KOPT-K1 (cell line): ENCODE measurements around the gene TBC1D14.

Experiments
- H3K27ac ChIP-seq: fragments of 200-600 bp; sonication (generic); 2 replicates; pipeline ENCODE4 v1.5.1; 2016; ENCODE audit warnings: antibody characterized with exemption, mild to moderate bottlenecking, low read depth, low read length; ENCODE audit not compliant: poor library complexity, severe bottlenecking
- H3K36me3 ChIP-seq: fragments of 200-600 bp; sonication (generic); 2 replicates; pipeline ENCODE4 v1.5.1; 2017; ENCODE audit warnings: antibody characterized with exemption, mild to moderate bottlenecking, low read length, moderate library complexity; ENCODE audit not compliant: insufficient read depth
- H3K9me3 ChIP-seq: fragments of 200-600 bp; sonication (generic); 2 replicates; pipeline ENCODE4 v1.5.1; 2017; ENCODE audit warnings: antibody characterized with exemption, low read length, mild to moderate bottlenecking; ENCODE audit not compliant: insufficient read depth, poor library complexity, severe bottlenecking

TBC1D14 gene

DNA sequence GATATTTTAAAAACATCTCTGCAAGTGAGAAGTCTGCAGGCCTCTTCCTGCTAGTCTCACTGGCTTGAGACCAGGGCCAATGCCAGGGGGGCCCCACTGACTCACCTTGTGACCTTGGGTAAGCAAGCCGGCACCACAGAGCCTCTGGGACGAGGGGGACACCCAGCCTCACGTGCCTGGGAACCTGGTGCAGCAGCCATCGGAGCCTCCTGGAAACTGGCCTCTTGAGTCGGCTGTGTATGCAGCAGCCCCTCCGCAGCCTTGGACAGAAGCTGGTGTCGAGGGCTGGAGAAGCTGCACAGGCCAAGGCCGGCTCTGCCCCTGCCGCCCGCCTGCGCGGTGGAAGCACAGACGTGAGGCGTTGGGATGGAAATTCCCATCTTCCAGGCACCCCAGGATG lies 142.3 kb downstream of the TBC1D14 start:
- H3K9me3 ChIP-seq: no peaks in the 10 kb centered on the region
- no peak overlapping the region for H3K27ac ChIP-seq
- H3K36me3 ChIP-seq: peaks cover 46% of the 10 kb centered on the region

- Histone ChIP-seq H3K36me3 (peaks cover 50% of the 10 kb centered on the region), H3K27ac (no peak overlapping the region), H3K9me3 (no peaks in the 10 kb centered on the region)
These were observed 142.7 kb downstream of the TBC1D14 start for GRCh38 chr4:7052313-7052712.

DNA sequence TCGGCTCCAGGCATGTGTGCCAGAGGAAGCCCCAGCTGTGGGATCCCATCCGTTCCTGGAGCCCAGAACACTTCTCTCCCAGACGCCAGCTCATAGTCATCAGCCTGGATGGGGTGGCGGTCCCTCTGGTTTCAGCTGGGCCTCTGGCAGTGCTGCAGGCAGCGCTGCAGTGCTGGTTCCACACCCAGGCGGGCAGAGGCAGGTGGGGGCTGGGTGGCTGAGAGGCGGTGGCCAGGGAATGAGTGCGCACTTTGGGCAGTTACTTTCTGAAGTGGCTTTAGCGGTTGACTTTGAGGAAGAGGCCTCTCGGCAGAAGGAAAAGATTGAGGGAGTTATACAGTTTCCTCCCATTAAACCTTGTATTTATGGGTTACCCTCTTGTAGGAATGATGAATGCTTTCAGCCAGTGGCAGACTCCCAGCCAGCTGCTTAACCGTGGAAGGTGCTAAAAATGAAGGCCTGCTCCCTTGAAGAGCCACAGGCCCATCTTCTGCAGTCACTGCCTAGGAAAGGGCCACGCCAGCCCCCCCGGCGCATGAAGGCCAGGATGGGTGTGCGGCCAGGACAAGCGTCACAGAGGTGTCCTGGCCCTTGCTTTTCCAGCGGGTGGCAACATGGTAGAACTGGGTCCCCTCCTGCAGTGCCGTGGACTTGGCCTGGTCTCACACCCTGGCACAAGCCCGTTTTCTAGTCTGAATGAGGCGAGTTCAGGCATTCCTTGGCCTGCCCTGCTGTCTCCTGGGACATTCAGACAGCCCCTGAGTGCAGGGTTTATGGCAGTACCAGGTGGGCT lies 143.5 kb downstream of the TBC1D14 start:
- Histone ChIP-seq H3K36me3 (peaks cover 57% of the 10 kb centered on the region), H3K9me3 (no peaks in the 10 kb centered on the region), H3K27ac (no peak overlapping the region)

- no peak overlapping the region for H3K27ac ChIP-seq
- no peaks in the 10 kb centered on the region for H3K9me3 ChIP-seq
- H3K36me3 ChIP-seq: peaks cover 69% of the 10 kb centered on the region
These were observed 144.7 kb downstream of the TBC1D14 start for GRCh38 chr4:7054106-7054880.

DNA sequence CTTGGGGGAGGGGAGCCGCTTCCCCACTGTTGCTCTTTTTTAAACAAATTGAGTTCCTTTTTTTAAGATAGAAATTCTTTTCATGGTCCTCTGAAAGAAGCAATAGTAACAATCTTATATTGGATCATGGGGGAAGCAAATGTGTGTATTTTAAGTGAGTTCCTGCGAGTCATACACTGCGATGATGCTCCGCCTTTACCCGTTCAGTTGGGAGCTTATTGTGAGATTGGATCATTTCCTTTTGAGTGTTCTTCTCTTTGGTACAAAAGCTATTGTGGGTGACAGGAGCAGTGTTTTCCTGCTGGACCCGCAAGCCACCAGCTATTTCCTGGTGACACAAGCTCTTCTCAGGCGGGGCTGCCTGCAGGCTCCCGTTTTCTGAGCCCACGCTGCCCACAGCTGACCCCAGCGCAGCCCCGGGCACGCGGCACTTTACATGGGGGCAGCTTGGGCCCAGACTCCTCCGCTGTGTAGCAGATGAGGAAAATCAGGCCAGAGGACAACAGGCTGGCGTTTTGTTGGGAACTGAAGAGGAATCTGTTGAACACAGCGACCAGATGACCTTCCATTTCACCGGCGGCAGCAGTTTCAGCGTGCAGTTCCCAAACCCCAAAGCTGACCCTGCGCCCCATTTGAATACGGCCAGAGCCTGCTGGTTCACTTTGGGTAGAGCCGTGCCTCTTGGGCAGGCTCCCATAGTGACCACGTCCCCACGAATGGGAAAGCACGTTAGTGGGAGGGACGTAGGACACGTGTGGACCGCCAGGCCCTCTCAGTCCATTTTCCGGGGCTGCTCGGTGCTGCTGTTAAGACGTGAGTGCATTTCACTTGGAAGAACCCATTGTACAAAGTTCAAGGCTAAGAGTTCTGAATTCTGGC lies 145.7 kb downstream of the TBC1D14 start:
- no peak overlapping the region for H3K27ac ChIP-seq
- no peaks in the 10 kb centered on the region for H3K9me3 ChIP-seq
- H3K36me3 ChIP-seq: peaks cover 80% of the 10 kb centered on the region

DNA sequence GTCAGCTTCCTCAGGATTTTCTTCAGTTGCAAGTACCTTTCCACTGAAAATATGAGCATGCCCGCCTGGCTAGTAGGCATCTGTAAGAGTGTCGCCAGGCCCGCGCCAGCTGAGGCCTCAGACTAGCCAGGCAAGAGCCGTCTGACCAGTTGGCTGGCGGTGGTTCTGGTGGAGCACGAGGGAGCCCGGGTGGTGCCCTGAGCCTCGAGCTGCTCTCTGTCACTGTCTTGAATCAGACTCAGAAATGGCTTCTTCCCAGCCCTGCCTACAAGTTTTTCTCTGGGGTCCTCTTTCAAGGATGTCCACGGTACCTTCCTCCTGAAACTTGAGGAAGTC lies 146.3 kb downstream of the TBC1D14 start:
- H3K36me3 ChIP-seq: peaks cover 83% of the 10 kb centered on the region
- H3K9me3 ChIP-seq: no peaks in the 10 kb centered on the region
- no peak overlapping the region for H3K27ac ChIP-seq

GRCh38 chr4:7058792-7059191 lies 149.2 kb downstream of the TBC1D14 start:
- no peak overlapping the region for H3K27ac ChIP-seq
- no peaks in the 10 kb centered on the region for H3K9me3 ChIP-seq
- H3K36me3 ChIP-seq: peaks cover 97% of the 10 kb centered on the region

GRCh38 chr4:7059662-7060061 lies 150.0 kb downstream of the TBC1D14 start:
- no peak overlapping the region for H3K27ac ChIP-seq
- H3K9me3 ChIP-seq: no peaks in the 10 kb centered on the region
- H3K36me3 ChIP-seq: peaks cover 97% of the 10 kb centered on the region

GRCh38 chr4:7060346-7061150 lies 150.9 kb downstream of the TBC1D14 start:
- no peak overlapping the region for H3K27ac ChIP-seq
- H3K36me3 ChIP-seq: peaks cover 97% of the 10 kb centered on the region

GRCh38 chr4:7061815-7062214 lies 152.2 kb downstream of the TBC1D14 start:
- H3K27ac ChIP-seq: no peak overlapping the region
- H3K9me3 ChIP-seq: no peaks in the 10 kb centered on the region
- peaks cover 96% of the 10 kb centered on the region for H3K36me3 ChIP-seq

More at GRCh38 chr4:7060346-7061150, 150.9 kb downstream of the TBC1D14 start:
- no peaks in the 10 kb centered on the region for H3K9me3 ChIP-seq

DNA sequence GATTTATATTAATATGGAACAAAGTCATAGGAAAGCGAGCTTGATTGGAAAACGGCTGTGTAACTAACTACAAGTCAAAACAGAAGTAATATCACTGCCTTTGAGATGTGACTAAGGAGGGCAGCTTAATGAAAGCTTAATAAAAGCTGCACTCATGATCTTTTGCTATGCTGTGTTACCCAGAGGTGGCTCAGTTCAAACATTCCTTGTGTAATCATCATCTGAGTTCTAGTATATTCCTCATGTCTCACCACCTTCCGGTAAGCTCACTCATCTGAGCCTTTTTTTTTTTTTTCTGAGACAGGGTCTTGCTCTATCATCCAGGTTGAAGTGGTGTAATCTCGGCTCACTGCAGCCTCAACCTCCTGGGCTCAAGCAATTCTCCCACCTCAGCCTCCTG lies 153.2 kb downstream of the TBC1D14 start:
- Histone ChIP-seq H3K27ac (no peak overlapping the region), H3K9me3 (no peaks in the 10 kb centered on the region), H3K36me3 (peaks cover 86% of the 10 kb centered on the region)

- H3K9me3 ChIP-seq: no peaks in the 10 kb centered on the region
- H3K36me3 ChIP-seq: peaks cover 81% of the 10 kb centered on the region
- H3K27ac ChIP-seq: no peak overlapping the region
These were observed 153.7 kb downstream of the TBC1D14 start for GRCh38 chr4:7063362-7063761.

DNA sequence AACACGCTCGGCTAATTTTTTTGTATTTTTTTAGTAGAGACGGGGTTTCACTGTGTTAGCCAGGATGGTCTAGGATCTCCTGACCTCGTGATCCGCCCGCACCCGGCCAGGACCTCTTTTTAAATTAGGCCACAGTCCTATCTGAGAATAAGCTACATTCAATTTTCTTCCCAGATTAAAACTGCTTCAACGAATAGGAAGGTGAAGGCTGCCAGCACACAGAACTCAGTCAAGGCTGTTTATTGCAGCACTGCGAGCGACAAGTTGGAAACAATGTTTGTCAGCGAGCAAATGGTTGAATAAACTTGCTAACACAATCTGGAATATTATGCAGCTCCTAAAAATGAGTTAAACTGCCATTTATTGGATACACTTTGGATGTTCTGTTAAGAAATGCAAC lies 156.4 kb downstream of the TBC1D14 start:
- no peaks in the 10 kb centered on the region for H3K9me3 ChIP-seq
- H3K36me3 ChIP-seq: peaks cover 54% of the 10 kb centered on the region
- H3K27ac ChIP-seq: no peak overlapping the region

DNA sequence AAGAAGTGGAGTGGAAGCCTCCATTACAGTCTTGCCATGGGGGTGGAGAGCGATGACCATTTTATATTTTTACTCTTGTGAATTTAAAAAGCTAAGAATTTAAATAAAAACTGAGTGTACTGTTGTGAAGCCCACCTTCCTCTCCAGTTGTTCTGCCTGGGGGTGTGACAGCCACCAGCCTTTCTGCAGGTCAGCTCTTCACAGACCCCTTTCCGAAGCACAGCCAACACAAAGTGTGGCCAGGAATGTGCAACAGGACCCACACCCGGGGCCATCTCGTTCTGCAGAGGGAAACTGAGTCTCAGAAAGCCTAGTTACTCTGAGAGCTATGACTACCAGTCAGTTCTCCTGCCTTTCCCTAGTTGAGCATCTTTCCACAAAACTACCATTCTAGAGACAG lies 156.9 kb downstream of the TBC1D14 start:
- Histone ChIP-seq H3K9me3 (no peaks in the 10 kb centered on the region), H3K36me3 (peaks cover 50% of the 10 kb centered on the region), H3K27ac (peak overlapping the region; percentile 72)
